Brain microvascular endothelial cell (primary cell): ENCODE data around the gene MEGF6.

Source experiments
- DNase-seq: peaks from one replicate; pipeline ENCODE4 v3.0.0-alpha.2; 2020
- H3K27ac ChIP-seq: fragments of 250-450 bp; sonication (Bioruptor Pico); 2 replicates; pipeline ENCODE4 v1.5.1; 2020; ENCODE audit warnings: mild to moderate bottlenecking, moderate library complexity
- H3K27me3 ChIP-seq: fragments of 250-450 bp; sonication (Bioruptor Pico); replicated peaks from 2 replicates; pipeline ENCODE4 v1.5.1; 2020; ENCODE audit warnings: mild to moderate bottlenecking
- H3K36me3 ChIP-seq: fragments of 250-450 bp; sonication (Bioruptor Pico); replicated peaks from 2 replicates; pipeline ENCODE4 v1.5.1; 2020; ENCODE audit warnings: mild to moderate bottlenecking
- H3K4me3 ChIP-seq: 2 replicates; pipeline ENCODE4 v1.5.1; 2011; ENCODE audit warnings: low read depth, mild to moderate bottlenecking, control low read depth, low read length, moderate library complexity
- in situ Hi-C: cut with HindIII; loops from 2 replicates; pipeline ENCODE4 v1.10.0; 2017; ENCODE audit warnings: low sequenced_read_pairs, low pct_ligation_motif_present
- TF ChIP-seq, protein P1 (sequence below): IDR thresholded peaks from 2 replicates; pipeline ENCODE4 v1.5.1; 2011; ENCODE audit warnings: low read depth, mild to moderate bottlenecking, moderate library complexity, low read length, control low read depth, inconsistent platforms; ENCODE audit errors: missing control alignments

MEGF6 gene

DNA sequence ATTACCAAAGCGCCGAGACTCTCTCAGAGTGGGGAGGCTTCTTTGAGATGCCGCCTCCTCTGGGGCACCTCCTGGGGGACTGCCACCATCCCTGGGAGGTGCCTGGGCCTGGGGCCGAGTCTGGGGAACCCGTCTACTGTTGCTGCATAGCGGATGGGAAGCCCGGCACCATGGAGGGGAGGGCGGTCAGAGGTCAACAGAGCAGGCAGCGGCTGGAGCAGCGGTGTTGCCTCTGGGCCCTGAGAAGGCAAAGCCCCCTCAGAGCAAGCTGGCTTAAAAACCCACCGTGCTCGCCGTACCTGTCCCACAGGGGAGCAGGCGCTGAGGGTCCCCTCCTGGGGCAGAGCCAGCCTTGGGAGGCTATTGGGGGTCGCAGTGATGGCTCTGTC is 94.8 kb downstream of the MEGF6 start:
- in situ Hi-C loops: no loop called here
- Histone ChIP-seq H3K27me3 (no peaks in the 10 kb centered on the region), H3K27ac (no peak overlapping the region), H3K4me3 (no peak overlapping the region), H3K36me3 (no peaks in the 10 kb centered on the region)
- DNase-seq: no peak
- TF ChIP-seq, protein P1, sequence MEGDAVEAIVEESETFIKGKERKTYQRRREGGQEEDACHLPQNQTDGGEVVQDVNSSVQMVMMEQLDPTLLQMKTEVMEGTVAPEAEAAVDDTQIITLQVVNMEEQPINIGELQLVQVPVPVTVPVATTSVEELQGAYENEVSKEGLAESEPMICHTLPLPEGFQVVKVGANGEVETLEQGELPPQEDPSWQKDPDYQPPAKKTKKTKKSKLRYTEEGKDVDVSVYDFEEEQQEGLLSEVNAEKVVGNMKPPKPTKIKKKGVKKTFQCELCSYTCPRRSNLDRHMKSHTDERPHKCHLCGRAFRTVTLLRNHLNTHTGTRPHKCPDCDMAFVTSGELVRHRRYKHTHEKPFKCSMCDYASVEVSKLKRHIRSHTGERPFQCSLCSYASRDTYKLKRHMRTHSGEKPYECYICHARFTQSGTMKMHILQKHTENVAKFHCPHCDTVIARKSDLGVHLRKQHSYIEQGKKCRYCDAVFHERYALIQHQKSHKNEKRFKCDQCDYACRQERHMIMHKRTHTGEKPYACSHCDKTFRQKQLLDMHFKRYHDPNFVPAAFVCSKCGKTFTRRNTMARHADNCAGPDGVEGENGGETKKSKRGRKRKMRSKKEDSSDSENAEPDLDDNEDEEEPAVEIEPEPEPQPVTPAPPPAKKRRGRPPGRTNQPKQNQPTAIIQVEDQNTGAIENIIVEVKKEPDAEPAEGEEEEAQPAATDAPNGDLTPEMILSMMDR: no peak

DNA sequence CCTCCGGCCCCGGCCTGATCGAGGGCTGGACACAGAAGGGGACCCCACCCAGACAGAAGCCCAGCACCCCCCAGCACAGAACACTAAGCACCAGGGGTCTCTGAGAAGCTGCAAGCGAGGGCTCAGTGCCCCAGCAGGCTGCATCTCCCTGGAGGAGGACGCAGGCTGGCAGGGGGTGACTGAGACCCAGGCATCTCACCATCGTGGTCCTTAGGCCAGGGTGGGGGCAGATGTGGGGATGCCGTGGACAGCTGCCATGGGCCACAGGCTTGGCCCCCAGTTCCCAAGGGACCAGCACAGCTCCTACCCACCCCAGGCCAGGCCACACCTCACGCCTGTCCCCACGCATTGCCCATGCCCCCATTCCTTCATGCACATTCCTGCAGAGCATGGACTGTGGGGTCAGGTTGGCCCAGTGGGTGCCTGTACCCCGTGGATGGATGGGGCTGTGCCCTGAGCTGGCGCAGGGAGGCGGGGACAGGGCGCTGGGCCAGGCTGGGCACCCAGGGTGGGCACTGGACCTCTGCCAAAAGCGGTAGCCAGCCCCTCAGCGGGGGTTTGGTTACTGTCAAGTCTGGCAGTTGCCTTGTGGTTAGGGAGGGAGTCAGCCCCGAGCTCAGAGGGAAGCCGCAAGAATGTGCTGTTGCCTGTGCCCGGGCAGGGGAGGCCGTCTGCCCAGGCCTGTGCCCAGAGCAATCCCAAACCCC is 95.4 kb downstream of the MEGF6 start:
- DNase-seq: peak; percentile 14
- in situ Hi-C loops: no loop called here
- TF ChIP-seq, protein P1: no peak
- H3K27ac ChIP-seq: no peak overlapping the region
- H3K4me3 ChIP-seq: no peak overlapping the region
- H3K27me3 ChIP-seq: no peaks in the 10 kb centered on the region
- no peaks in the 10 kb centered on the region for H3K36me3 ChIP-seq

DNA sequence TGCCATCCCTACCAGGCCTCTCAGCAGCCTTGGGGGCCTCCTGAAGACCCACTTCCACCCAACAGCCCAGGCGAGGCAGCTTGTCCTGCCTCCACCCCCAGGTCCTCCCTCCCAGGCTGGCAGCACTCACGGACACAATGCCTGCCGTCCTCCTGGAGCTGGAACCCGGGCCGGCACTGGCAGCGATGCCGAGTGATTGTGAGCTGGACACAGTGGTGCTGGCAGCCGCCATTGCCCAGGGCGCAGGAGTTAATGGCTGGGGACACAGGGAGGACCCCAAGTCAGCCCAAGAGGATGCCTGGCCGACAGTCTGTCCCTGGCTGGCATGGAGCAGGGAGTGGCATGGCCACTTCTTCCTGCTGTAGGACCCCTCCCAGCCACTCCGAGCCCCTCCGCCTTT is 96.0 kb downstream of the MEGF6 start:
- no peak for DNase-seq
- Histone ChIP-seq H3K36me3 (no peaks in the 10 kb centered on the region), H3K27ac (no peak overlapping the region), H3K4me3 (no peak overlapping the region), H3K27me3 (no peaks in the 10 kb centered on the region)
- in situ Hi-C loops: no loop called here
- TF ChIP-seq, protein P1: no peak

DNA sequence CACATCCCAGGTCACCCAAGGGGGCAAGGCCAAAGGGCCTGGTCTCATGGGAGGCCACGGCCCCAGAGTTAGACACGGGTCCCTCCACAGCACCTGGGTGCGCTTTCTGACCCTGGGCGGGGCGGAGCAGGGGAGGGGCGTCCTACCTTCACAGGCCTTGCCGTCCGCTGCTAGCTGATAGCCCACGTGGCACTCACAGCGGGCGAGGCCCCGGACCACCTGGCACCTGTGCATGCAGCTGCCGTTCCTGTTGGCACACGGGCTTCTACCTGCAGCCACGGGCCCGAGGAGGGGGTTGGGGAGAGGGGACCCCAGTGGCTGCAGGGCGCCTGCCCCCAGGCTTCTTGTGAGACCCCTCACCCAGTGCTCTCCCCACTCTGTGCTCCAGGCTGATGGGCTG is 96.9 kb downstream of the MEGF6 start:
- in situ Hi-C loops: no loop called here
- no peaks in the 10 kb centered on the region for H3K27me3 ChIP-seq
- TF ChIP-seq, protein P1: no peak
- H3K36me3 ChIP-seq: no peaks in the 10 kb centered on the region
- no peak for DNase-seq
- no peak overlapping the region for H3K27ac ChIP-seq
- no peak overlapping the region for H3K4me3 ChIP-seq

DNA sequence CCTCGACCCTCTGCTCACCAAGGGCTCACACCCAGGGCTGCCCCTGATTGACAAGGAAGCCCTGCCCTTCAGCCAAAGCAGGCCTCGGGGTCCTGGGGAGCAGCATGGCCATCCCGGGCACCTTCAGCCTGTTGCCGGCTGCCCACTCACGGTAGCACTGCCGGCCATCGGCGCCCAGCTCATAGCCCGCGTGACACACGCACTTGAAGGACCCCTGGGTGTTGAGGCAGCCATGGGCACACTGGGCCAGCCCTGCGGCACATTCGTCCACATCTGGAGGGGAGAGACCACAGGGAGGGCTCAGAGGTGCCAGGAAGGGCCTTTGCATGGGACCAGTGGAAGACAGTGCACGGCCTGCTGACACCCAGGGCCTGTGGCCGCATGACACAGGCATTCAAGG is 99.5 kb downstream of the MEGF6 start:
- in situ Hi-C loops: no loop called here
- no peak for DNase-seq
- Histone ChIP-seq H3K36me3 (no peaks in the 10 kb centered on the region), H3K27ac (no peak overlapping the region), H3K4me3 (no peak overlapping the region), H3K27me3 (no peaks in the 10 kb centered on the region)
- TF ChIP-seq, protein P1: no peak

DNA sequence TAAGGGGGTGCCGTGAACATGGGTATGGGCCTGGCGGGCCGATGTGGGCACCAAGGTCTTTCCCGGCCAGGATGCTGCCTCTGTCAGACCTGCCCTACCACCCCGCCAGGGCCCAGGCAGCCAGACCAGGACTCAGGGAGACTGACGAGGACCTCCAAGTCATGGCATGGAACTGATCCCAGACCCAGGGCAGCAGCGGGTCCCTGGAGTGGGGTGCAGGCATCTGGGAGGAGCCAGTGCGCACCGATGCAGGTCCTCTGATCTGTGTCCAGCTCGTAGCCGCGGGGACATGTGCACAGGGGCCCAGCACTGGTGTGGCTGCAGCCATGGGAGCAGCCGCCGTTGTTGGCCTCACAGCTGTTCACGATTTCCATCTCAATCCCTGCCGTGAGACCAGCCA is 100.0 kb downstream of the MEGF6 start:
- no peaks in the 10 kb centered on the region for H3K36me3 ChIP-seq
- H3K27ac ChIP-seq: no peak overlapping the region
- no peak overlapping the region for H3K4me3 ChIP-seq
- in situ Hi-C loops: no loop called here
- H3K27me3 ChIP-seq: no peaks in the 10 kb centered on the region
- no peak for DNase-seq
- TF ChIP-seq, protein P1: no peak
